IPS-20b (cell line): ENCODE measurements around the gene COL6A1.
"Not testable (repeated sequence)": the region's sequence is repeated elsewhere in the genome, so short reads cannot be mapped to it uniquely, and the experiment has no call there.

ENCODE experiments used
- H3K27ac ChIP-seq: one replicate; pipeline ENCODE4 v1.5.1; 2013; ENCODE audit warnings: low read length
- H3K27me3 ChIP-seq: 2 replicates; pipeline ENCODE4 v1.6.1; 2013; ENCODE audit warnings: mild to moderate bottlenecking, low read length, inconsistent platforms; ENCODE audit not compliant: insufficient read depth
- H3K36me3 ChIP-seq: 2 replicates; pipeline ENCODE4 v1.6.1; 2013; ENCODE audit warnings: low read depth, mild to moderate bottlenecking, inconsistent platforms, low read length, moderate library complexity; ENCODE audit not compliant: insufficient read depth
- H3K4me1 ChIP-seq: 2 replicates; pipeline ENCODE4 v1.6.1; 2013; ENCODE audit warnings: mild to moderate bottlenecking, control low read depth, inconsistent platforms, low read length, moderate library complexity; ENCODE audit not compliant: insufficient read depth
- H3K4me3 ChIP-seq: 2 replicates; pipeline ENCODE4 v1.5.1; 2013; ENCODE audit warnings: mild to moderate bottlenecking, low read length, inconsistent platforms
- H3K9ac ChIP-seq: 2 replicates; pipeline ENCODE4 v1.6.1; 2013; ENCODE audit warnings: low read depth, mild to moderate bottlenecking, inconsistent platforms, low read length, moderate library complexity
- H3K9me3 ChIP-seq: 2 replicates; pipeline ENCODE4 v1.6.1; 2013; ENCODE audit warnings: mild to moderate bottlenecking, low read depth, low read length, inconsistent platforms; ENCODE audit not compliant: insufficient read depth

Gene COL6A1

DNA sequence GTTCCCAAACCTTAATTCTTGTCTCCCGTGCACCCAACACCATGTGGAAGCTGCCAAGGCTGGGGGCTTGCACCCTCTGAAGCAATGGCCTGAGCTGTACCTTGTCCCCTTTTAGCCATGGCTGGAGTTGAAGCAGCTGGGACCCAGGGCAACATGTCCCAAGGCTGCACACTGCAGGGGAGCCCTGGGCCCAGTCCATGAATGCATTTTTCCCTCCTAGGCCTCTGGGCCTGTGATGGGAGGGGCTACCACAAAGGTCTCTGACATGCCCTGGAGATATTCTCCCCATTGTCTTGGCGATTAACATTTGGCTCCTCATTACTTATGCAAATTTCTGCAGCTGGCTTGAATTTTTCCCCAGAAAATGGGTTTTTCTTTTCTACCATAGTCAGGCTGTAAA lies 20.2 kb upstream of the COL6A1 start:
- H3K27ac ChIP-seq, H3K9ac ChIP-seq, H3K27me3 ChIP-seq, H3K4me3 ChIP-seq, H3K4me1 ChIP-seq, H3K36me3 ChIP-seq: not testable (repeated sequence)
- H3K9me3 ChIP-seq, result peaks cover 36% of the 10 kb centered on the region

DNA sequence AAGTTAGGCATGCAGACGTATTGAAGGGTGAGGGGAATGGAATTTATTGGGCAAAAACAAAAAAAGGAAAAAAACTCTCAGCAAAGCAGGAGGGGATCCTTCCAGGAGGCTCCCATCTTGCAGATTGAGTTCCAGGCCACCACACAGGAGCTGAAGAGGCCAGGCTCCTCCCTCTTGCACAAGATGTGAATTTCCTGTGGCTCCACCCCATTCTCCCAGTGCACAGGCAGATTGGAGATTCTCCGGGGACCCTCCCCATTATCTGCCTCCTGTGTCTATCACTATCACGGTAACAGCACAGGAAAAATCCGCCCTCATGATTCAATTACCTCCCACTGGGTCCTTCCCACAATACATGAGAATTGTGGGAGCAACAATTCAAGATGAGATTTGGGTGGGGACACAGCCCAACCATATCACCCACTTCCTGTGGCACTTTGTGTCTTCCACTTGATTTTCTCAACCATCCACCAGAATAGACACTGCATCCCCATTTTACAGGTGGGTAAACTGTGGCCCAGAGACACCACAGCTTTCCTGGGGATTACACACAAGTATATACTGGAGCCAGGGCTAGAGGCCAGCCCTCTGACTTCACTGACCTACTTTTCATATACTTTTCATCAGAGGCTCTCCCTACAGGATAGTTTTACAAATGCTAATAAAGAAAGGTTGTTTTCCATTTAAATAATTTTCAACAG lies 18.9 kb upstream of the COL6A1 start:
- Histone ChIP-seq H3K9ac (no peak overlapping the region), H3K36me3 (no peaks in the 10 kb centered on the region; the same call in 1 of the 2 replicates), H3K9me3 (peaks cover 36% of the 10 kb centered on the region), H3K27ac (no peak overlapping the region), H3K27me3 (no peaks in the 10 kb centered on the region), H3K4me1 (no peaks in the 10 kb centered on the region), H3K4me3 (no peak overlapping the region)

DNA sequence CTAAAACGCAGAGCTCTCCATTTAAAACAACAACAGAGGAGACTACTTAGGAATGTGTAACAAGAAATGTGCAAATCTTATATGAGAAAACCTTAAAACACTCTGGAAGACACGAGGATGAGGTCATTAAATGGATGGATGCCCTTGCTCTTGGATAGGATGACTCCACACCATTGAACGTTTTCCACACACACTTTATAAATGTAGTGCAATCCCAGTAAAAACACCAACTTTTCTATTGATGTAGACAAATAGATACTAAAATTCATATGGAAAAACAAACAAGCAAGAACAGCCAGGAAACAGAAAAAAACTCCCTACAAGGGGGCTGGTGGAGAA lies 18.4 kb upstream of the COL6A1 start:
- peaks cover 36% of the 10 kb centered on the region for H3K9me3 ChIP-seq
- no peak overlapping the region for H3K27ac ChIP-seq
- H3K9ac ChIP-seq, result no peak overlapping the region
- H3K4me3 ChIP-seq, result no peak overlapping the region
- no peaks in the 10 kb centered on the region for H3K27me3 ChIP-seq
- H3K36me3 ChIP-seq, result no peaks in the 10 kb centered on the region; the same call in 1 of the 2 replicates
- no peaks in the 10 kb centered on the region for H3K4me1 ChIP-seq

DNA sequence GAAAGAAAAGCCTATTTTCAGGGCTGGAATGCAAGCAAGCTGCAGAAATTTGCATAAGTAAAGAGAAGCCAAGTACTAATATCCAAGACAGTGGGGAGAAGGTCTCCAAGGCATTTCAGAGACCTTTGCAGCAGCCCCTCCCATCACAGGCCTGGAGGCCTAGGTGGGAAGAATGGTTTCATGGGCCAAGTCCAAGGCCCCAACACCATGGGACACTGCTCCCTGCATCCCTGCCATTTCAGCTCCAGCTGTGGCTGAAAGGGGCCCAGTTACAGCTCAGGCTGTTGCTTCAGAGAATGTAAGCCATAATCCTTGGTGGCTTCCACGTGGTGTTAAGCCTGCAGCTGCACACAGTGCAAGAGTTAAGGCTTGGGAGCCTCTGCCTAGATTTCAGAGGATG lies 16.9 kb upstream of the COL6A1 start:
- H3K4me1 ChIP-seq, result no peaks in the 10 kb centered on the region
- H3K9me3 ChIP-seq, result peaks cover 36% of the 10 kb centered on the region
- H3K4me3 ChIP-seq, result no peak overlapping the region
- H3K9ac ChIP-seq, result no peak overlapping the region
- no peaks in the 10 kb centered on the region for H3K27me3 ChIP-seq
- no peaks in the 10 kb centered on the region; the same call in 1 of the 2 replicates for H3K36me3 ChIP-seq
- H3K27ac ChIP-seq, result no peak overlapping the region

DNA sequence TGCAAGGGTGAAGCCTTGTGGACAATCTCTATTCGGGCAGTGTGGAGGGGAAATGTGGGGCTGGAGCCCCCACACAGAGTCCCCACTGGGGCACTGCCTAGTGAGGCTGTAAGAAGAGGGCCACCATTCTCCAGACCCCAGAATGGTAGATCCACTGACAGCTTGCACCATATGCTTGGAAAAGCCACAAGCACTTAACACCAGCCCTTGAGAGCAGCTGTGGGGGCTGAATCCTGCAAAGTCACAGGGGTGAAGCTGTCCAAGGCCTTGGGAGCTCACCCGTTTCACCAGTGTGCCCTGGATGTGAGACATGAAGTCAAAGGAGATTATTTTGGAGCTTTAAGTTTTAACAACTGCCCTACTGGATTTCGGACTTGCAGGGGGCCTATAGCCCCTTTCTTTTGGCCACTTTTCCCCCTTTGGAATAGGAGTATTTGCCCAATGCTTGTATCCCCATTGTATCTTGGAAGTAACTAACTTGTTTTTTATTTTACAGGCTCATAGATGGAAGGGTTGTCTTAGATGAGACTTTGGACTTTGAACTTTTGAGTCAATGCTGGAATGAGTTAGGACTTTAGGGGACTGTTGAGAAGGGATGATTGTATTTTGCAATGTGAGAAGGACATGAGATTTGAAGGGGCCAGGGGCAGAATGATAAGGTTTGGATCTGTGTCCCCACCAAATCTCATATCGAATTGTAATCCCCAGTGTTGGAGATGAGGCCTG lies 16.3 kb upstream of the COL6A1 start:
- Histone ChIP-seq H3K4me3 (no peak overlapping the region), H3K27me3 (no peaks in the 10 kb centered on the region), H3K9me3 (peaks cover 36% of the 10 kb centered on the region), H3K27ac (no peak overlapping the region), H3K9ac (no peak overlapping the region), H3K36me3 (no peaks in the 10 kb centered on the region; the same call in 1 of the 2 replicates), H3K4me1 (no peaks in the 10 kb centered on the region)

DNA sequence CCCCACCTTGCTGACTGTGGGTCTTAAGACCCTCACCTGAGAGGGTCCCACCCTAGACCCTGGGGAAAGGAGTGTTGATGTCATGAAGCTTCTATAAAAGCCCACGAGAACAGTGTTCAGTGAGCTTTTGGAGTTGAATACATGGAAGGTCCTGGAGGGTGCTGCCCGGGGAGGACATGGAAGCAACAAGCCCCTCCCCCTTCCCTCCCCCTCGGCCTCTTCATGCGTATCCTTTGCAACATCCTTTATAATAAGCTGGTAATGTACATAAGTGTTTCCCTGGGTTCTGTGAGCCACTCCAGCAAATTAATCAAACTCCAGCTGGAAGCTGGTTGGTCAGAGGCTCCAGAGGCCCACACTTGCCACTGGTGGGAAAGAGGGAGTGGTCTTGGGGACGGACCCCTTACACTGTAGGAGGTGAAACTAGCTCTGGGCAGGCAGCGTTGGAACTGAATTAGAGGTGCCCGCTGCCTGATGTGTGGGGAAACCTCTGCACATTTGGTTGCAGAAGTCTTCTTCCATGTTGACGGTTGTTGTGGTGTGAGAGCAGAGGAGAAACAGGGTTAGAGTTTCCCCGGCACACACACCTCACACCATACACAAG lies 14.7 kb upstream of the COL6A1 start:
- peaks cover 27% of the 10 kb centered on the region for H3K9me3 ChIP-seq
- H3K4me1 ChIP-seq, result peaks cover under 1% of the 10 kb centered on the region; the same call in 1 of the 2 replicates
- H3K36me3 ChIP-seq, result no peaks in the 10 kb centered on the region; the same call in 1 of the 2 replicates
- H3K27me3 ChIP-seq, result peaks cover 10% of the 10 kb centered on the region
- H3K4me3 ChIP-seq, result no peak overlapping the region
- H3K27ac ChIP-seq, result no peak overlapping the region
- no peak overlapping the region for H3K9ac ChIP-seq

DNA sequence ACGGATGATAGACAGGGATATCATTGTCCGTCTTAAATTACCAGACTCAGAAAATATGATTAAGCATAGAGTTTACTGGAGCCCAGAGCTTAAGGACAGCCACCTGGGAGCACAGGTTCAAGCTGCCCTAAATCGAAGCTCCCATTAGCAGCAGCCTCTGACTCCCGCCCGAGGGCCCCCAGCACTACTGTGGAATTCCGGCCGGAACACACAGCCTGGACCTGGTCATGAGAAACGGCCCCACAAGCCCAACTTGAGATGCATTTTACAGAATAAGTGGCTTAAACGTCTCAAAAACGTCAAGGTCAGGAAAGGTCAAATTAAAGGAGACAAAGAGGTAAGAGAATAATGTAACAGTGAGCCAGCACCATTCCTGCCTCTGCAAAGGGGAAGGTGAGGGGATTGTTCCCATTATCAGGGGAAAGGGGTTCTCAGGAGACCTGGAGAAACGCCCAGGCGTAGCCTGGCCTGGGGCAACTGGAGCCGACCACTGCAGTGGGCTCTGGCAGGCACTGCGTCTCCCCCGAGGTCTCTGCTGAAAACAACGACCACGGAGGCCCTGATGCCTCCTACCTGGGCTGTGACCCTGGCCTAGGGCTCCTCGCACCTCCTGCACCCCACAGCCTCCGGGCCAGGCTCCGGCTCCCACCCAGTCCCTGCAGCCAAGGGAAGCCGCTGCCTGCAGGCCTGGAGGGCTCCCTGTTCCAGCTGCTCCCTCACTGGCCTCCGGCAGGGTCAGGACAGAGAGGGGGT lies 11.5 kb upstream of the COL6A1 start:
- peaks cover 10% of the 10 kb centered on the region; the same call in 1 of the 2 replicates for H3K4me1 ChIP-seq
- H3K4me3 ChIP-seq, result no peak overlapping the region
- no peak overlapping the region for H3K9ac ChIP-seq
- no peak overlapping the region for H3K27ac ChIP-seq
- H3K36me3 ChIP-seq, result no peaks in the 10 kb centered on the region
- peaks cover 8% of the 10 kb centered on the region for H3K9me3 ChIP-seq
- peaks cover 42% of the 10 kb centered on the region for H3K27me3 ChIP-seq

DNA sequence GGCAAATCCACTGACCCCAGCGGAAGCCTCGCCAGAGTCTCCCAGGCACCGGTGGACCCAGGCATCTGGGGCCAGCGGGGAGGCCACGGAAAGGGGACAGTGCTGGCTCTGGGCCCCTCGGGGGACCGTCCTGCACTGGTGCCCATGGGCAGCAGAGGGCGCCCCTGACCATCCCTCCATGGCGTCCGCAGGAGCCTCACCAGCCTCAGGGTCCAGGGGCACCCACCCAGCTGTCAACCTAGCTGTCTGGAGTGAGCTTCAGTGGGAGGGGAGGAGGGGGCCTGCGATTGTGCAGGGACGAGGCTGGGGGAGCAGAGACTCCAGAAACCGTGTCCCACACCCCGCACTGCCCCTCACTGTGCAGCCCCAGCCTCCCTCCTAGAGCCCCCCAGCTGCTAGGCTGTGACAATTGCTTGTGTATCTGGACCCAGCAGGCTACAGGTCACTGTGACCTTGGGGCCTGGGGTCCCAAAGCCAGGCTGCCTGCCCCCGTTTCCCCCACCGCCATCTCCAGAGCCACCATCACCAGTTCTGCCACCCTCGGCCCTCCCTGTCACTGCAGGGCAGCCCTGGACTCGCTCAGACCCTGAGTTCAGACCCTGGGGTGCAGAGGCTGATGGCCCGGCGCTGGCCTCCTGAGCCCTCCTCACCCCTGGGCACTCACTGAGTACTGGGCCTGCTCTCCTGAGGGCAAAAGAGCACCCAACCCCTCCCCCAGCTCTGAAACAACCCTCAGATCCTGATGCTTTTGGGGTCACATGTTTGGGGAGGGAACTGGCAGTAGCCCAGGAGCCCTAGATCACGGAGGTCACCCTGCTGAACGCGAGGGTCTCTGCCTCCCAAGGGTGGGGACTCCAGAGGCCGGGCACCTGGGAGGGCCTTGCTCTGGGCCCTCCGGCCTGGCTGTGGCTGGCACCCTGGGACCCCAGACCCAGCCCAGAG lies 10.6 kb upstream of the COL6A1 start:
- H3K36me3 ChIP-seq, result no peaks in the 10 kb centered on the region
- H3K9ac ChIP-seq, result no peak overlapping the region
- H3K27ac ChIP-seq, result no peak overlapping the region
- H3K27me3 ChIP-seq, result peaks cover 49% of the 10 kb centered on the region
- H3K4me1 ChIP-seq, result peaks cover 10% of the 10 kb centered on the region; the same call in 1 of the 2 replicates
- no peaks in the 10 kb centered on the region for H3K9me3 ChIP-seq
- H3K4me3 ChIP-seq, result no peak overlapping the region

DNA sequence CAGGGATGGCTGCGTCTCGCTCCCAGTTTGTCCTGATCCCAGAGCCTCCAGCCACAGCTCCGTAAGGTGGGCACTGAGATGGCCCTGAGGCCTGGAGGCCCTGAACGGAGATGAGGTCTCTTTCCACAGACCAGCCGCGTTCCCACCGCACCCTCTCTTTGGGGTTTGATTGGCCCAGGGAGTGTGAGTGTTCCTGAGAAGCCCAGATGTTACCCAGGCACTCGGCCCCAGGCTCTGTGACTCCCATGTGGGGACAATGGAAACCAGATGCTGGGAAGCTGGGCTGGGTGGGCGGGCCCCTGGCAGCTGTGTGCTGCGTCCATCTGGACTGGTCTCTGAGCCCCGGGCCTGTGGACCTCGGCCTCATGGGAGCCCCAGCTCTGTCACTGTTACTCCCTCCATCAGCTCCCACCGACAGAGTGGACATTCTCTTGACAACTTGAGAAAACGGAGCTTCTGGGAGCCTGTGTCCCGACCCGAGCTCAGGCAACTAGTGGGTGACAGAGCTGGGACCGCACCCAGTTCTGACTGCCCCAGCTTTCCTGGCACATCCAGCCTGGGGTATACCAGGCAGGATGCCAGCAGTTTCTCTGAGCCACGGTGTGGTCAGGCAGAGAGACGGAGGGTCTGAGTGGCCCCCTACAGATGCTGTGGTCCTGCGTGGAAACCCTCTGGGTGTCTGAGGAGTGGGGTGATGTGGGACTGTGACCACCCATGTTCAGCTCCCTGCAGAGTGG lies 9.8 kb upstream of the COL6A1 start:
- no peak overlapping the region for H3K9ac ChIP-seq
- H3K4me1 ChIP-seq, result peaks cover 10% of the 10 kb centered on the region; the same call in 1 of the 2 replicates
- no peak overlapping the region for H3K4me3 ChIP-seq
- peaks cover 57% of the 10 kb centered on the region for H3K27me3 ChIP-seq
- H3K9me3 ChIP-seq, result no peaks in the 10 kb centered on the region
- H3K36me3 ChIP-seq, result no peaks in the 10 kb centered on the region
- no peak overlapping the region for H3K27ac ChIP-seq

DNA sequence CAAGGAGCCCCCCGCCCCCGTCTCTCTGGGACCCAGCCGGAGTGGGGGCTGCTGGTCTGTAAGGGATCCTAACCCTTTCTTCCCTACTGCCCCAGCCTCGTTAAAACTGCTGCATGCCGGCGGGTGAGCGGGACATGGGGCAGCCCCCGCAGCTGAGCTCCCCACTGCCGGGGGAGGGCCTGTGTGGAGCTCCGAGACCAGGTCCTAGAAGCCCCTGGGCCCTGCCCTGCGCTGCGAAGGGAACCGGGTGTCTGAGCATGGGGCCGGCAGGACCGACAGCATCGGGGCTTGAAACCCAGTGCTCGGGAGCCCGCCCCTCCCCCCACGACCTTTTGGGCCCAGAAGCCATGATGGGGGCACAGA lies 9.2 kb upstream of the COL6A1 start:
- no peaks in the 10 kb centered on the region for H3K9me3 ChIP-seq
- H3K9ac ChIP-seq, result peak overlapping the region; percentile 45; the same call in 1 of the 2 replicates
- peak overlapping the region; percentile 75; the same call in 1 of the 2 replicates for H3K4me3 ChIP-seq
- H3K27me3 ChIP-seq, result peaks cover 58% of the 10 kb centered on the region
- peaks cover 10% of the 10 kb centered on the region; the same call in 1 of the 2 replicates for H3K4me1 ChIP-seq
- no peak overlapping the region for H3K27ac ChIP-seq
- H3K36me3 ChIP-seq, result no peaks in the 10 kb centered on the region
